COLO668 (cell line): ENCODE measurements around the gene SIM2.

Experiments
- DNase-seq: peaks from one replicate; lab custom pipeline; 2025; ENCODE audit not compliant: unreplicated experiment; lab: John Stamatoyannopoulos, UW

SIM2 gene

DNA sequence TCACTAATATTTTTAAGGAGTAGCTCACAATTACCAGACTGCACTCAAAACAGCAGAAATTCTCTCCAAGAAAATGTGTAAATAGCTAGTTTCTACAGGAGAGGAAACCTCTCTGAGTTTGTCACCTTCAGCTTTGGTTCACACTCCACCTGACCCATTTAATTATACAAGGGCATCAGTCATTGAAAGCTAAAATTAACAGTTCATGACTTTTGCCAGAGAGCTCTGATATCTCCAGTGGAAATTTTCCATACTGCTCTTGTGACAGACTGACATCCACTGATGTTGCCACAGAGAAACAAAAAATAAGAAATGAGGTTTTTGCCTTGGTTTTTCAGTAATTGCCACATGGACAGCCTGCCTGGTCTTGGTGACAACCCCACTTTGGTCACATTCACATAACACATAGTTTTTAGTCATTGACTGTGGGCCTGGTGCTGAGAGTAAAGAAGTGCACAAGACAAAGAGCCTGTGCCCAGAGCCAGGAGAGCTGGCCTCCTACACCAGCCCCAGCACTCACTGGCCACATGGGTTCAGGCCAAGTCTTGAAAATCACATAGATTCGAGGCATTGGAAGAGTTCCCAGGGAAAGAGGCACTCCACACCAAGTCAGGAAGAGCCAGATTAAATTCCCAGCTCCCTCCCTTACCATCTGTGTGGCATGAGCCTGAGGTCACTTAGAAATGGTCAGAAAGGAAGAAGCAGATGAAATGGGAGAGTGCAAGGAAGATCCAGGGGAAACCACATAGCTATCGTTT lies 13.8 kb upstream of the SIM2 start:
- DNase-seq: no peak

DNA sequence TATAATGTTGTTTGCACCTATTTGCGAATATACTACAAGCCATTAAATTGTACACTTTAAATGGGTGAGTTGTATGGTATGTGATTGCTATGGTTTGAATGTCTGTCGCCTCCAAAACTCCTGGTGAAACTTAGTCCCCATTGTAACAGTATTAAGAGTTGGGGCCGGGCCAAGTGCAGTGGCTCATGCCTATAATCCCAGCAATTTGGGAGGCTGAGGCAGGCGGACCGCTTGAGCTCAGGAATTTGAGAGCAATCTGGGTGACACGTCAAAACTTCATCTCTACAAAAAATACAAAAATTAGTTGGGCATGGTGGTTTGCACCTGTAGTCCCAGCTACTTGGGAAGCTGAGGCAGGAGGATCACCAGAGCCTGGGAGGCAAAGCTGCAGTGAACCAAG lies 12.0 kb upstream of the SIM2 start:
- no peak for DNase-seq

DNA sequence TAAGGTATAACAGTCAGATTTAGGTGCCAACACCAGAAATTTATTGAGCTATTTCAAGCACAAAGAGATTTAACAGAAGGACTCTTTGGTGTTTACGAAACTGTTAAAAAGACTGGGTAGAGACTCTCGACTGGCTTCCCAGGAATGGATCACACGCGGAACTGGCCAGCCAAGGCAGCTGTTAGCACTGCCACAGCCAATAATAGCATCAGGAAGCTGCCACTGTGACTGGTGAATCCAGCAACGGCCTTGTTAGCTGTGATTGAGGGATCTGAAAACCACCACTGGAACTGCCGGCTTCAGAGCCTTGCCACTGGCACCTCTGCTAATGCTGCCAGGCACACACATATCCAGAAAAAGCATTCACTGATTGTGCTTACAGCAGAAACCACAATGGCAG lies 10.6 kb upstream of the SIM2 start:
- DNase-seq: no peak

DNA sequence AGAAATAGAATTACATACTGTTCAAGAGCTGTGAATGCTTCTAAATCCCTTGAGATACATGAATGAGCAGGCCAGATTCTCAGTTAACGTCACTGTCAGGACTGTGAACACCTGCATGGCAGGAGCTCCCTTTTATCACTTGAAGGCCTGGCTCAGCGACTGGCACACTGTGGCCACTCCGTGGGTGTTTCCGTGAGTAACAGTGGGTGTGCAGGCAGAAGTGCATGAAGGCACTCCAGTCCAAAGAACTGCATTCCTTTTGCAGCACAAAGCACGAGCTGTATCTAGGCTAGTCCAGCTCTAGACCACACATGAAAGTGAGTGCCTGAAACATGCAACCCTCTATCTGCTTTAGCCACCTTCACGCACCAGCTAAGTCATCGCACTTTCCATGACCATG lies 9.6 kb upstream of the SIM2 start:
- no peak for DNase-seq

DNA sequence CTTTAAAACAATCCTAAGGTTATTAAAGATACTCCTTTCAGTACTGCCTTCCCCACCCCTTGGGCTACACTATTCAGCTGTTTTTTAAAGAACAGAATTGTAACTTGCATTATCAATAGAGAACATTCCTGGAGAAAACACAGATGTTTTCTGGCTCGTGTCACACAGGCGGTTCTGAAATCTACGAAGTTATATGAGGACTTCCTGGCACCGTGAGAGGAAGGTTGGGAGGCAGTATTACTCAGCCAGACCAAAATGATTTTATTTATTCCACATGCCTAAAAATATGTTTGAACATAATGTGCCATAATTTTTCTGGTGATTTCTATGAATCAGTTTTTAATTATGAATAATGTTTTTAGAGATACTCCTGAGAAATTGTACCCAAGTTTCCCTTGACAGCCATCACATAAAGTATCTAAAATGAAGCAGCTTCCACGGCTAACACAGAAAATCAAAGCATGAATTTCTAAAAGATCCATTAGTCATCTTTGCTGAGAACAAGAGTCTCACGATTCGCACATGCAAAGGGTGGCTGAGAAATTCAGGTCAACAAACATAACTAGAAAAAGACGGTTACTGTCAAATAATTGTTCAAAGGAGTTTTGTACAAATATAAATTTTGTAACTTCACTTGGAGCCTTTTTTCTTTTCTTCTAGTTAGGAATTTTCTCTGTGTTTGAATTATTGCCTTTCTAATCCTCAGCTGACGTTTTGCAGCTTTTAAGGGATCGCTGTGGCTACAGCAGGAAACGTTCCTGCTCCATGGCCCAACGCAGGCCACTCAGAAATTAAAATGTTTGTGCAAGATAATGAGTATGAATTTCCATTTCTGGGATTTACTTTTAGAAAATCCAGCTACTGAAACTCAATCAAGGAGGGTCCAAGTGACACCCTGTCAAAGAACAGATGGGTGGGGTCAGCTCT lies 8.0 kb upstream of the SIM2 start:
- no peak for DNase-seq

DNA sequence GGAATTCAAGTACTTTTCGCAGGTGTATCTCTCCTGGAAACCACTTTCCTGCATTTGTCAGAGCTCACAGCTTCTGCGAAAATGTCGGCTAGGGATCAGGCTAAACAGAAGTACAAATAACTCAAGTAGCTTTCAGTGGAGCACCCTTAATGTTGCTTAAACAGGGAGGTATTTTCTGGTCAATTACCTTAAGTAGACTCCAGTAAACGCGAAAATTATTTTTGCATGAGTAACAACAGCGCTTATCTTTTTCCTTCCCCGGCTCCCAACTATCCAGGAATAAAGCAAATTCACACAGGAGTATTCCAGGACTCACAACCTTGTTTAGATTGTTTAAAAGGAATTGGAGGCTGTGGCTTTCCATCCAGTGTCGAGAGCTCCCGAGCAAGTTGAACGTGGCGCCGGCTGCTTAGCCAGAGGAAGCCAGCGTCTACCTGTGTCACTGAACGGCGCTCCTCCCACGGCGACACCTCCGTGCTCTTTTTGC lies 7.3 kb upstream of the SIM2 start:
- no peak for DNase-seq

DNA sequence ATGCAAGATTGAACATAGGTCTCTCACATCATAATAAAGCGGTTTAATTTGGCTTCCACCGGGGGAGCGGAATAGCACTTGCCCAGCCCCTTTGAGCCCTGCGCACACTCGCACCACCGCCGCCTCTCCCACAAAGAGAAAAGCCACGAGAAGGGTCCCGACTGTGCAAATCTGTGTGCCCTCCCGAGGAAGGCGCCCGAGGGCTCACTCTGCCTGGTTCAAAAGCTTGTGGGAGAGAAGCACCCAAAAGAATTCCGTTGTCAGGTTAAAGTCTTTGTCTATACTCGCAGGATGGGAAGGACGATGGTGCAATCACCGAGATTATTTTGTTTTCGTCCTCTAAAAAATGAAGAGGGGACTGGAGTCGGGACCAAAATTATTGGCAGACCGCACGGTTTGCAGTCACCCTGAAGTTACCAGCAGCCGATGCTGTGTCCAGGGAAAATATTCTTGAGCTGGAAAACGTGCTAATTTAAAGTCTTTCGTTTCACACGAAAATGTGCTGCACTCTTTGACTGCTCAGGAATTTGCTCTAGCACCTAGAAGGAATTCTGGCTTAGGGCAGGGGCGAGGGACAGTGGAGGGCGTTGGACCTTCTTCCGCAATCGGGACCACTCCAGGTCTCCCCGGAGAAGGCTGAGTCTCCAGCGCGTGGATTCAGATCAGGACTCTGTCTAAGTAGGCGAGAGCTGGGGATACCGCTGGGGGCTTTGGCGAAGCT lies 6.6 kb upstream of the SIM2 start:
- DNase-seq: no peak

DNA sequence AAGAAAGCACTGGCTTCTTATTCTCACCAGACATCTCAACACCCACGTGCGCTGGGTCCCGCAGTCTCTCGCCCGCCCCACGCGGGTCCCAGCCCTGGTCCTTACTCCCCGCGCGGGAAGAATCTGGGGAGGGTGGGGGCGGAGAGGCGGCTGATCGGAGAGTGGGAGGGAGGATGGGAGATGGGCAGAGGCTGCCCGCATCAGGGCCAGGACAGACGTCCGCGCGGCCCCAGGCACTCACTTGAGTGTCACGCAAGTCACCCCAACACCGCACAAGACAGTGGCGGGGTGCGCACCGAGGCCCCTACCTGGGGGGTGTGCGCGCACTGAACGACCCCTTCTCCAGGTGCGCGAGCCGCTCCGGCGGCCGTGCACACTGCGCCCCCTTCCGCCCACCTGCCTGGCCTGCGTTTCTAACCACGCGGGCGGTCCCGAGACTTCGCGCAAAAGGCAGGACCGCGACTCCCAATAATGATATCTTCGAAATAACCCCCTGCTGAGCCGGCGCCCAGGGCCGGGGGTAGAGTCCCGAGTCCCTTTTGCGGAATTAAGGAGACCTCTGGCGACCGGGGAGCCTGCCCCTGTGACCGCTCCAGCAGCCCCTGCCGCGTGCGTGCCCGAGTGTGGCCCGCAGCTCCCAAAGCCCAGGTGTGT lies 6.0 kb upstream of the SIM2 start:
- DNase-seq: no peak

DNA sequence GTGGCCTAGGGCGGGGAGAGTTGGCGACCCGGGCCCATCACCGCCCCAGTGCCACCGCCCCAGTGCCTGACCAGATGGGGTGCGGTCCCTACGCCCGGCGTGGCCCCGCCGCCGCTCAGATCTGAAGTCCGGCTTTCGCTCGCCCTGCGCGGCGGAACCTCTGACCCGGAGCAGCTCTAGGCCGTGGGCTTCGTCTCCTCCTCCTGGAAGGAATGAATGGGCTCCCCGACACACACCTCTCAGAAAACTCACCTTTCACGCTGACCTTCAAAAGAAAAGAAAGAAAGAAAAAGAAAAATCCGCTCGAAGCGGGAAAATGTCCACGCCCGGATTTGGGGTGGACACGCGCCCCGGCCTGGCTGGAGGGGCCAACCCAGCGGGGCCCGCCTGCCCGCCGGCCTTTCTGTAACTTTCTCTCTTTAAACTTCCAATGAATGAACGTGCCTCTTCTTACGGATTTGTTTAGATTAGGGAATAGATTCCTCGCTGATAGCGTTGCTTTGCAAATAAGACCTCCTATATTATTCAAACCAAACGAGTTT lies 5.4 kb upstream of the SIM2 start:
- no peak for DNase-seq

DNA sequence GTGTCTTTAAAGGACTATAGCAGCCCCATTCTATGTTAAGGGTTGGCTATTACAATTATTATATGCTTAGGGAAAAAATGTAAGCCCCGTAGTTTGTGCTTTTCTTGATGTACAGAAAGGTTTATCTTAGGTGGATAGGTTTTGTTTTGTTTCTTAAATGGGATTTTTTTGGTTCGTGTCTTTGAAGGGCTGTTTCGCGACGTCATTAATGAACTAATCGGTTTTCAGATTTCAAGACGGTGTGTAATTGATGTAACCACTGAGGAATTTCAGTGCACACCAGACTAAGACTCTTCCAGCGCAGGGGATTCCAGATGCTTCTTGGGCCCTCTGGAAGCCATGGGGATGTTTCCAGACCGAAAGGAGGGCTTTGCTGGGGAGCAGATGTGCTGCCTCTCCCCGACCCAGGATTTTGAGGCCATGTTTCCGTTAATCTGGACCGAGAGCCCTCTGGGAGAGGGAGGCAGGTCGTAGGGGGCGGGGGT lies 4.8 kb upstream of the SIM2 start:
- no peak for DNase-seq

DNA sequence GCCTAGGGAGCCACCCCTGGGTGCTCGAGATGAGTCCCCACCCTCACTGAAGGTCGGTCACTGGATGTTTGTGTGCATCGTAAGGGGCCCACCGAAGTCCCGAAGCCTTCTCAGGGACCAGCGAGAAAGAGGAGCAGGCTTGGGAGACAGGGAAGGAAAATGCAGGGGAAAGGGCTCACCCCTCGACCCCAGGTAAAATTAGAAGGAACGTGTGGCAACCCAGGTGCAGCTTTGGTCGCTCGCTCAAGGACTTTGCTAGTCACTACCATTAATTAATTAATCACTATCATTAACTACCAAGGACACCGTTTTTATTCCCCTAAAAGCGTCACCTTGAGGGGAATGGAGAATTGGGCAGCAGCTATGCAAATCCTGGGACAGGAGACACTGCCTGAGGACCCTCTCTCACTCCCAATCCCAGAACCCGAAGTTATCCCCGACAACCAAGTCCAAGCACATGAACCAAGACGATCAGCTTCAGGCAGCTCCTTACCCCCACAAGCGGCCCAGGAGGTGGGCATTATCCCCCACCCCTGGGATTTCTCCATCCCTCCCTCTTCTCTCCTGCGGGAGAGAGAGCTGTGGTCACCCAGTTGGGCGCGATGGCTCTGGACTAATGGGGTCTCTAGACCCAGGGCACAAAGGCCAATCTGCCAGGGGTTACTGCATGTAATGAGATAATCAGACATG lies 4.2 kb upstream of the SIM2 start:
- DNase-seq: no peak

DNA sequence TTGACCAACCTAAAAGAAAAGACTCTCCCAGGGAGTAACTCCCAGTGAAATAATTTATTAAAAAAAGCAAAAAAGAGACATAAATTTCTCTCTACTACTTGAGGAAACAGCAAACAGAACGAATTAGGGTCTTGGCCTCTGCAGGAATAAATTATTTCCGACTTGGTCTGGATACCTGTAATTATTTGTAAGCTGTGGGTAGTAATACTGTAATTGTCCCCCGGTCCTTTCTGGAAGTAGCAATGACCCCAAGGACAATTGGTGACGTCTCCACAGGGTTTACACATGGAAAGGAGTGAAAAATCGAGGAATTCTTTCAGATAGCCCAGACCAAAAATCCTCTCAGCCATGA lies 3.7 kb upstream of the SIM2 start:
- DNase-seq: no peak

DNA sequence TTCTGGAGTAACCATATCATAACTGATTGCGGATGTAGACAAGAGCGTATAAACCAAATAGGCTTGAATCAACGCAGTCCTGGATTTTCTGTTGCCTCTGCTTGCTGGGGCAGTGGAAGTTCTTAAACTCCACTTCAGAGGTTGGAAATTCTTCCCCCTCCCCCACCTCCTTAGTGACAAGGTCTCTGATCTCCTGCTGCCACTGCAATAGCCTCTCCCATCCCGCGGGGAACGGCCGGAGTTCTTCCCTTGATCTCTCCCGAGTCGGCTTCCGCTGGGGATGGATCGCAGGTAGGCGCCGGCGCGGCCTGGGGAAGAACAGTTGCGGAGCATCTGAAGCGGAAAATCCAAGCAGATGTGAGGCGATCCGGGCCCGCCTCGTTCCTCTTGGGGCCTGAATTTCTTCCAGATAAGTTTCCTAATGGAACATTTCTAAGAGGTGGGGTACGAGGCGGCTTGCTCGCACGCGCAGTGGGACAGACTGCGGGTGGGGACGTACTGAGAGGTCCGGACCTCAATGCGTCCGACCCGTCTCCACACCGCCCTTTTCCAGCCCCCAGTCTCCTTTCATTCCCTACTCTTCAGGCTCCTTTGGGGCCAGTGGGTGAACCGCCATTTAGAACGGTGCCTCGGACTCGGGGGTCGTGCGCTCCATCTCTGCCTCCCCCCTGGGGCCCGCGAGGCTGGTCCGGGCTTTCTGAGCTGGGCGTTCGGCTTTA lies 3.1 kb upstream of the SIM2 start:
- no peak for DNase-seq

DNA sequence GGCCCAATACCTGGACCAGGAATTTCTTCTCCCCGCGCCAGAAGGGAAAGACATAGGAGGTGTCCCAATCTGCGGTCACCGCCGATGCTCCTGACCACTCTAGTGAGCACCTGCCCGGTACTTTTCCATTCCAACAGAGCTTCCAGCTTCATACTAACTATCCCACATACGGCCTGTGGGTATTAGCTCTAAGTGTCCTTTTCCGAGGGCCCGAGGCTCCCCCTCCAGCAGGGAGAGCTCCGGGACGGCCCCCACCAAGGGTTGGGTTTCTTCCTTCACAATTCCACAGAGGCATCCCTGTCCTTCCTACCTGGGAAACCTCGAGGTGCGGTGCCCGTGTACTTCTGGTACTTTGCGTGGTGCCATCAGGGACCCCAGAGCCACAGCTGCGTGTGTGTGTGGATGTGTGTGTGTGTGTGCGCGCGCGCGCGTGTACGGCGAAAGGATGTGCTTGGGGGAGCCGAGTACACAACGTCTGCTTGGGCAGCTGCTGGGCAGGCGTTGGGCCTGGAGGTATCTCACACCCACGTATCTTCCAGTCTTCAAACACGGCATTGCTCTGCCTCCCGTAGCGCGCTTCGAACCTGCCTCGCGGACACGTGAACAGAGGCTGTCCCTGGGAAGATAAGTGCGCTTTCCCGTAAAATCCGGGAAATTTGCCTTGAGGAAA lies 2.4 kb upstream of the SIM2 start:
- no peak for DNase-seq

DNA sequence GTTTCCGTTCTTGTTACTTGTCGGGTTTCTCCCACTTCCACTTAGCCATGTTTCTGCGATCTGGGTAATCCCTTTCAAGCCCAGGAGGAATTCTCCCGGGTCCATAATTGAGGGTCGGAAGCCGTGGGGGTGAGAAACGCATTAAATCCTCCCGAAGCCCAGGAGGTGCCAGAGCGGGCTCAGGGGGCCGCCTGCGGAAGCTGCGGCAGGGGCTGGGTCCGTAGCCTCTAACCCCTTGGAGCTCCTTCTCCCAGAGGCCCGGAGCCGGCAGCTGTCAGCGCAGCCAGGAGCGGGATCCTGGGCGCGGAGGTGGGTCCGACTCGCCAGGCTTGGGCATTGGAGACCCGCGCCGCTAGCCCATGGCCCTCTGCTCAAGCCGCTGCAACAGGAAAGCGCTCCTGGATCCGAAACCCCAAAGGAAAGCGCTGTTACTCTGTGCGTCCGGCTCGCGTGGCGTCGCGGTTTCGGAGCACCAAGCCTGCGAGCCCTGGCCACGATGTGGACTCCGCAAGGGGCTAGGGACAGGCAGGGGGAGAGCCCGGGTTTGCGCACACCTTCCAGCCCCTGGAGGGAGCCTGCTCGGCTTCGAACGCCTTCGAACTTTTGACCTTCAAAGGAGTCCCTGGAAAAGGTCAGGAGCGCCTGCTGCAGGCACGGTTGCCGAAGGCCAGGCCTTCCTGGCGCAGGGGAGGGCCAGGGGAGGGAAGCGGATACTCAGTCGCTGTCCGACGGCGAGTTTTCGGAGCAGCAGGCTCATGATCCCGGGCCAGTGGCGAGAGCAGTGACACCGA lies 1.7 kb upstream of the SIM2 start:
- DNase-seq: no peak

DNA sequence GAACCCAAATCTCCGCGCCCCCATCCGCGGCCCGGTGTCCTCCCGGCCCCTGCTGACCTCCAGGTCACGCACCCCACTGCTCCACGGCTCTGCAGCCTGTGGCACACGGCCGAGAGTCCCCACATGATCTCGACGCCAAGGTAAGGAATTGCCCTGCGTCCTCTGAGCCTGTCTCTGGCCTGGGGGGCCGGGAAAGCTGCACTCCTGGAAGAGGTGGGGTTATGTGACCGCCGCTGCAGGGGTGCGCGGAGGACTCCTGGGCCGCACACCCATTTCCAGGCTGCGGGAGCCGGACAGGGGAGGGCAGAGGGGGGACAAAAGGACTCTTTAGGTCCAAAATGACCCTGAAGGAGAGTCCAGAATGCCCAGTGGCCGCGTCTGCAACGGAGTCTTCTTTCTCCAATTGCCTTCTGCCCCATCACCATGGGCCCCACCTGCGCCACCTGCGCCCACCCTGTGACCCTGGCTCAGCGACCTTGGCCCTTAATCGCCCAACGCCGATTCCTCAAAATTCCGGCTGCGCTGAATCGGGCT lies 997 bp upstream of the SIM2 start:
- no peak for DNase-seq

DNA sequence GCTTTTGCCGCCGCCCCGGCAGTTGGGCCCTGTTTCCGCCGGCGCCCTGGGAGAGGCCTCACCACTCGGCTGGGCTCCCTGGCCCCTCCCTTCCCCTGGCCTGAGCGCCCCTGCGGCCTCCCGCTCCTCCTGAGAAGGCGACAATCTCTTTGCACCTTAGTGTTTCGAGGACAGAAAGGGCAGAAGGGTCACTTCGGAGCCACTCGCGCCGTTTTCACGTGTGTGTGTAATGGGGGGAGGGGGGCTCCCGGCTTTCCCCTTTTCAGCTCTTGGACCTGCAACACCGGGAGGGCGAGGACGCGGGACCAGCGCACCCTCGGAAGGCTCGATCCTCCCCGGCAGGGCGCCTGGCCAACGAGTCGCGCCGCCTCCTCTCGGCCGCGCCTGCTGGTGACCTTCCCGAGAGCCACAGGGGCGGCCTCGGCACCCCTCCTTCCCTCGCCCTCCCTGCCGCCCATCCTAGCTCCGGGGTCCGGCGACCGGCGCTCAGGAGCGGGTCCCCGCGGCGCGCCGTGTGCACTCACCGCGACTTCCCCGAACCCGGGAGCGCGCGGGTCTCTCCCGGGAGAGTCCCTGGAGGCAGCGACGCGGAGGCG lies 432 bp upstream of the SIM2 start:
- peak; percentile 69 for DNase-seq
